Parathyroid adenoma (tissue), 2 donors: Measurements from ENCODE around the gene PHF13.
"Not testable (repeated sequence)": the region's sequence is repeated elsewhere in the genome, so short reads cannot be mapped to it uniquely, and the experiment has no call there.

Source experiments
- H2AFZ ChIP-seq: fragments of 300-600 bp; sonication (generic); one replicate; pipeline ENCODE4 v1.7.0; 2017; ENCODE audit warnings: antibody characterized with exemption, mild to moderate bottlenecking
- H3K27ac ChIP-seq: fragments of 300-600 bp; sonication (generic); one replicate; pipeline ENCODE4 v1.7.0; 2017
- H3K27me3 ChIP-seq: fragments of 300-600 bp; sonication (generic); one replicate; pipeline ENCODE4 v1.7.0; 2017; ENCODE audit warnings: low read length; ENCODE audit not compliant: control insufficient read depth, insufficient read depth
- H3K36me3 ChIP-seq: fragments of 300-600 bp; sonication (generic); one replicate; pipeline ENCODE4 v1.7.0; 2017; ENCODE audit warnings: low read length; ENCODE audit not compliant: control insufficient read depth, insufficient read depth
- H3K4me1 ChIP-seq: fragments of 300-600 bp; sonication (generic); one replicate; pipeline ENCODE4 v1.7.0; 2017; ENCODE audit warnings: control low read depth
- H3K4me2 ChIP-seq: fragments of 300-600 bp; sonication (generic); one replicate; pipeline ENCODE4 v1.7.0; 2017; ENCODE audit warnings: low read length
- H3K4me3 ChIP-seq: fragments of 300-600 bp; sonication (generic); one replicate; pipeline ENCODE4 v1.7.0; 2017; ENCODE audit warnings: low read depth, low read length
- H3K79me2 ChIP-seq: fragments of 300-600 bp; sonication (generic); one replicate; pipeline ENCODE4 v1.7.0; 2017; ENCODE audit warnings: control low read depth
- H3K9ac ChIP-seq: fragments of 300-600 bp; sonication (generic); one replicate; pipeline ENCODE4 v1.7.0; 2017; ENCODE audit warnings: mild to moderate bottlenecking
- H3K9me3 ChIP-seq: fragments of 300-600 bp; sonication (generic); one replicate; pipeline ENCODE4 v1.7.0; 2017; ENCODE audit warnings: low read length; ENCODE audit not compliant: control insufficient read depth
- TF ChIP-seq, protein P1 (sequence below): fragments of 300-600 bp; sonication (generic); IDR thresholded peaks from one replicate; pipeline ENCODE4 v1.7.0; 2017; ENCODE audit warnings: antibody characterized with exemption, mild to moderate bottlenecking
- donor health status: primary hyperparathyroidism.

The PHF13 gene

DNA sequence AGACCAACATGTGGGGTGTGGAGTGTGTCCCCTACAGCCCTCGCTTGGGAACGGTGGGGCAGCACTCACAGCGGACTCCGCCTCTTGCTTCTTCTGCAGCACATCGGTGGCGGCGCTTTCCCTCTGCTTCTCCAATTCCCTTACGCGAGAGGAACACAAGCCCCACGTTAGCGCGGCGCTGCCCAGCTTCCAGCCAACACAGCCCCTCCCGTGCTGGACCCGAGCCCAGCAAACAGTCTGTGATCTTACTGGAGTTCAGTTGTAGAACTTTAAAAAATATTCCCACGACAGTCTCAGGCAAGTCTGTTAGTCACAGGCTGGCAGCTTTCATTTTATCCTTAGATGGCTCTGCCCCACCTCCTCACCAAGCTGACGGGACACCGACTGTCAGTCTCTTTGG lies 24.7 kb downstream of the PHF13 start:
- Histone ChIP-seq H3K27ac (no peak overlapping the region), H3K27me3 (no peaks in the 10 kb centered on the region), H3K36me3 (no peaks in the 10 kb centered on the region), H3K9ac (no peak overlapping the region), H3K4me2 (no peak overlapping the region), H3K79me2 (no peaks in the 10 kb centered on the region), H3K4me3 (no peak overlapping the region), H3K9me3 (no peaks in the 10 kb centered on the region), H3K4me1 (no peaks in the 10 kb centered on the region), H2AFZ (no peak overlapping the region)
- TF ChIP-seq, protein P1, sequence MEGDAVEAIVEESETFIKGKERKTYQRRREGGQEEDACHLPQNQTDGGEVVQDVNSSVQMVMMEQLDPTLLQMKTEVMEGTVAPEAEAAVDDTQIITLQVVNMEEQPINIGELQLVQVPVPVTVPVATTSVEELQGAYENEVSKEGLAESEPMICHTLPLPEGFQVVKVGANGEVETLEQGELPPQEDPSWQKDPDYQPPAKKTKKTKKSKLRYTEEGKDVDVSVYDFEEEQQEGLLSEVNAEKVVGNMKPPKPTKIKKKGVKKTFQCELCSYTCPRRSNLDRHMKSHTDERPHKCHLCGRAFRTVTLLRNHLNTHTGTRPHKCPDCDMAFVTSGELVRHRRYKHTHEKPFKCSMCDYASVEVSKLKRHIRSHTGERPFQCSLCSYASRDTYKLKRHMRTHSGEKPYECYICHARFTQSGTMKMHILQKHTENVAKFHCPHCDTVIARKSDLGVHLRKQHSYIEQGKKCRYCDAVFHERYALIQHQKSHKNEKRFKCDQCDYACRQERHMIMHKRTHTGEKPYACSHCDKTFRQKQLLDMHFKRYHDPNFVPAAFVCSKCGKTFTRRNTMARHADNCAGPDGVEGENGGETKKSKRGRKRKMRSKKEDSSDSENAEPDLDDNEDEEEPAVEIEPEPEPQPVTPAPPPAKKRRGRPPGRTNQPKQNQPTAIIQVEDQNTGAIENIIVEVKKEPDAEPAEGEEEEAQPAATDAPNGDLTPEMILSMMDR, result no peak

DNA sequence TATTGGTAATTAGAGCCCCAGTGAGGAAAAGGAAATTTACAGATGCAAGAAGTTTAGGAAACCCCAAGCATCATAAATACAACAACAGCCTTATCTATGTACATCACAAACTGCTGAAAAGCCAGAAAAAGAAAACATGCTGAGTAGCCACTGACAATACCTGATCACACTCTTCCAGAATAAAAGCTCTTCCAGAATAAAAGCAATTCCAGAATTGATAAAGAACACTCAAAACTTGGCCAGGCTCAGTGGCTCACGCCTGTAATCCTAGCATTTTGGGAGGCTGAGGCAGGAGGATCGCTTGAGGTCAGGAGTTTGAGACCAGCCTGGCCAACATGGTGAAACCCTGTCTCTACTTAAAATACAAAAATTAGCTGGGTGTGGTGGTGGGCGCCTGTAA lies 27.3 kb downstream of the PHF13 start:
- H3K9ac ChIP-seq, H3K4me3 ChIP-seq, H3K27me3 ChIP-seq, H3K79me2 ChIP-seq, H3K4me1 ChIP-seq, H3K4me2 ChIP-seq, H3K36me3 ChIP-seq, H3K27ac ChIP-seq, H3K9me3 ChIP-seq, H2AFZ ChIP-seq: not testable (repeated sequence)

DNA sequence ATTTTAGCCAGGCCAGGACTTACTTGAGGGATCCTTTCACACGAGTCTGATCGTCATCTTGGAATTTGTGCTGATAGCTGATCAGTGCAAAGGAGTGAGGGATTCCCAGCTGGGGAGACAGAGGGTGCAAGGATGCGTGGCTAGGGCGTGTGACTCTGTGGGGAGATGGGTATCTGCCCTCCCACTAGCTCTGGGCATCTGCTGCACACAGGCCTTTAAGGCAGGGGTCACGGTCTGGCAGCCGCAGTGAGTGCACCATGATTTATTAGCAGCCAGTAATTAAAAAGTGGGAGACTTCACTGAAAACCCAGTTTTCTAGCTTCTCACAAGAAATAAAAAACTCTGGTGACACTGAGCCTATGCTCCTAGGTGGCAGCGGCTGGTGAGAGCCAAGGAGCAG lies 31.5 kb downstream of the PHF13 start:
- Histone ChIP-seq H3K27me3 (no peaks in the 10 kb centered on the region), H3K9ac (no peak overlapping the region), H3K9me3 (no peaks in the 10 kb centered on the region), H2AFZ (no peak overlapping the region), H3K36me3 (no peaks in the 10 kb centered on the region), H3K4me3 (no peak overlapping the region), H3K4me2 (no peak overlapping the region), H3K27ac (no peak overlapping the region), H3K79me2 (no peaks in the 10 kb centered on the region), H3K4me1 (no peaks in the 10 kb centered on the region)
- TF ChIP-seq, protein P1, result no peak

DNA sequence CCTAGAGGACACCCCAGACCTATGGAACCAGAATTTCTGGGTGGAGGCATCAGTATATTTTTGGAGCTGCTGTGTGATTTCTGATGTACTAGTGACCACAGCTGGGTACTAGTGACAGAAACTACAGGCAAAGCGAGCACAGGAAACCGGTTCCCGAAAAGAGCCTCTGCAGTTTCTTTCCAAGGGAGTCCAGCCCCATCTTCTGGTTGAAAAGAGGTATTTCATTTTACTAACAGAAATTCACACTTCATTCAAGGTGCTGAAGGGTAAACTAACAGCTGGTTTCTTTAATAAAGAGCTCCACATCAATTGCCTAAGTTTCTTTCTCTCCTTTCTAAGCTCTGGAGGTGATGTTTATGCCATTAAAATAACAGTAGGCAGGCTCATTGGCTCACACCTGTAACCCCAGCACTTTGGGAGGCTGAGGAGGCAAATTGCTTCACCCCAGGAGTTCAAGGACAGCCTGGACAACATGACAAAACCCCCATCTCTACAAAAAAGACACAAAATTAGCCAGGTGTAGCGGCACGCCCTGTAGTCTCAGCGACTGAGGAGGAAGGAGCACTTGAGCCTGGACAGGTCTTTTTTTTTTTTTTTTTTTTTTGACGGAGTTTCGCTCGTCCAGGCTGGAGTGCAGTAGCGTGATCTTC lies 33.1 kb downstream of the PHF13 start:
- H3K36me3 ChIP-seq, result no peaks in the 10 kb centered on the region
- no peaks in the 10 kb centered on the region for H3K4me1 ChIP-seq
- no peaks in the 10 kb centered on the region for H3K27me3 ChIP-seq
- H3K79me2 ChIP-seq, result no peaks in the 10 kb centered on the region
- no peak overlapping the region for H3K4me3 ChIP-seq
- TF ChIP-seq, protein P1, result peak; percentile 55
- no peak overlapping the region for H3K27ac ChIP-seq
- no peak overlapping the region for H2AFZ ChIP-seq
- no peaks in the 10 kb centered on the region for H3K9me3 ChIP-seq
- no peak overlapping the region for H3K4me2 ChIP-seq
- H3K9ac ChIP-seq, result no peak overlapping the region

DNA sequence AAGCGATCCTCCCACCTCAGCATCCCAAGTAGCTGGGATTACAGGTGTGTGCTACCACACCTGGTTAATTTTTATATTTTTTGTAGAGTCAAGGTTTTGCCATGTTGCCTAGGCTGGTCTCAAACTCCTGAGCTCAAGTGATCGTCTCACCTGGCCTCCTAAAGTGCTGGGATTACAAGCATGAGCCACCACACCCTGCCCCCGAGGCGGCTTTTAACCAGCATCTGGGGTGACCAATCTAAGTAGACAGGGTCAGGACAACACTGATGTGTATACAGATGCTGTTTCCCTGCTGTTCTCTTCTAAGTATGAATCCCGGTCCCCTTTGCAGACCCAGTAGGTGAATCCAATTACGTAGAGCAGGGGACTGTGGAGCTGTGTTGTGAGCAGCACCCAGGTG lies 35.0 kb downstream of the PHF13 start:
- Histone ChIP-seq H3K79me2 (no peaks in the 10 kb centered on the region), H3K36me3 (no peaks in the 10 kb centered on the region), H3K9ac (no peak overlapping the region), H3K27me3 (no peaks in the 10 kb centered on the region), H2AFZ (no peak overlapping the region), H3K4me2 (no peak overlapping the region), H3K27ac (no peak overlapping the region), H3K4me3 (no peak overlapping the region), H3K9me3 (no peaks in the 10 kb centered on the region), H3K4me1 (no peaks in the 10 kb centered on the region)
- TF ChIP-seq, protein P1, result no peak
